Cortex of kidney (tissue), 1 donor: Measurements from ENCODE around the gene ATP2B2.
"Not testable (repeated sequence)": the region's sequence is repeated elsewhere in the genome, so short reads cannot be mapped to it uniquely, and the experiment has no call there.

Source experiments
- DNase-seq: peaks from one replicate; lab custom pipeline; 2025; lab: John Stamatoyannopoulos, UW

The ATP2B2 gene

DNA sequence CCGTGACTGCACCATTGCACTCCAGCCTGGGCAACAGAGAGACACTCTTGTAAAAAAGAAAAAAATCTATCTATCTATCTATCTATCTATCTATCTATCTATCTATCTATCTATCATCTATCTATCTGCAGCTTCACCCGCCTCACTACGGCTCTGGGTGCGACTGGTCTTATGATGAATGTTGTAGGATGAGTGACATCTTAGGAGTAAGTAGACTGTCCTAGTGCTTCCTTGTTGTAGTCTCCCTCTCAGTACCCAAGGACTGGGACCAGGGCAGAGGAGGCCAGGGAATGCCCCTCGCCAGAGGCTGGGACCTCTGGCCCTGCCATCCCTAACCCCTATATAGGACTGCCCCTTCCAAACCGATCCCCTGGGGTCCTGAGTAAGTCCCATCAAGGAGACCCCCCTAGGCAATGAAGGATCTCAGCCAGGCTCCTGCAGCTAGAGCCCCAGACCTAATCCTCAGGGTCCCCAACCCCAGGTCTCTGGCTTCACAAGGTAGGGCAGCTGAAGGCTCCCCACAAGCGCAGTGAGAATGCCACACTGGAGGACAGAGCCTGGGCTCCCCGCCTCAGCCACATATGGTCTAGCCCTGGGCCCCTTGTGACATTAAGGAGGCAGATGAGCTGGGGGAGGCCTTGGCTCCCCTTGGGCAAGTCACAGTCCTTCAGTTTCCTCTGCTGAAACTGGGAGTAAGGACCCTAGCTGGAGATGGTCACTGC is 183.6 kb downstream of the ATP2B2 start:
- no peak for DNase-seq

DNA sequence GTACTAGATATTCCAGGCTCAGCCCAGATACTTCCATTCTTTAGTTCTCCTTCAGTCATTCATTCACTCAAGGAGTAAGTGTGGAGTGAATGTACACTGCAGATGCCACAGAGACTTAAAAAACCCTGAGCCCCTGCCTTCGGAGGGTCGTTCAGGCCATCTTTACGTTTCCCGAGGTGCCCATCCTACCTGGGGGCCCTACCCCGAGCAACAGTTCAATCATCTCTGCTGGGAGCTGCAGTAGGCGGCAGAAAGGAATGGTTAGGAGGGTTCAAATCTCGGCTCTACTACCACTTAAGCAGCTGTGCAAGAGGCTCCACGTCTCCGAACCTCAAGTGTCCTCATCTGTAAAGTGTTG is 185.1 kb downstream of the ATP2B2 start:
- no peak for DNase-seq

DNA sequence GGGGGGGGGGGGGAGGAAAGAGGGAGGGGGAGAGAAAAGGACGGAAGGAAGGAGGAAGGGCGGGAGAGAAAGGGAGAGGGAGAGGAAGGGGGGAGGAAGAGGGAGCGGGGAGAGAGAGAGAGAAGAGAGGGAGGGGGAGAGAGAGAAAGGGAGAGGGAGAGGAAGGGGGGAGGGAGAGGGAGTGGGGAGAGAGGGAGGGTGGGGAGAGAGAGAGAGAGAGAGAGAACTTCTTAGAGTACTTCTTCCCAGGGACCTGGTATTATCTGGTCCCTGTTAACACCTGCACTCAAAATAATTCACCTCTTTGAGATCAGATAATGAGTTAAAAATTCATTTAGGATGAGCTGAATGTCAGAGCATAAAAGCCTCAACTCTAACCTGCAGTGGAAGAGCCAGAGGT is 185.6 kb downstream of the ATP2B2 start:
- DNase-seq, result no peak

DNA sequence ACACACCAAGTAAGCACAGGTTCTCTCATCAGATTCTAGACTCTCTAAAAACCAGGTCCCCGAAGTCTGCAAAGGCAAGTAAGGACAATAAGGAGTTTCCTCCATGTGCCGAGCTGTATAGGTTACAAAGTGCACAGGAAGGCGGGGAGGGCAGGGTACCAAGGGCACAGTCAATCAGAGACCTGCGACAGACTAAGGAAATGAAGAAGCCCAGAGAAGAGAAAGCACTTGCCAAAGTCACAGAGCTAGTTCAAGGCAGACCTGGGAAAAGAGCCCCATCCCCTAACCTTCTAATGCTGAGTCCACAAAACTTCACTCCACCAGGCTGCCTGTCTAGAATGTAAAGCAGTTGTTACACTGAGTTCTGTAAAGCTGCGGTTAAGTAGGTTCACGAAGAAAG is 186.1 kb downstream of the ATP2B2 start:
- DNase-seq, result no peak

DNA sequence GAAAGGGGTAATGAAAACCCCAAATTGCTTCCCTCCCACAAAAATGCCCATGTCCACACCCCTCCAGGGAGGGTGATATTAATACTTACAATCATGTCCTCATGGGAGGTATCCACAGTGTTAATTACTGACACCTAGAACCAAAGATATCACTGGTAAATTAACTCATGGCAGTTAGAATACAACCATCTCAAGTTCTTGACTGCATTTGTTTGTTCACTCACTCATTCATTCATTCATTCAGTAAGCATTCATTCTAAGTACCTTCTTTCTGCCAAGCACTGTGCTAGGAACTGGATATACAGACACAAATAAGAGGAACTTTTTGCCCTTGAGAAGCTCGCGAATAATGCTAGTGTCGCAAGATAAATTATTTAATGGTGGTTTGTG is 187.4 kb downstream of the ATP2B2 start:
- no peak for DNase-seq

DNA sequence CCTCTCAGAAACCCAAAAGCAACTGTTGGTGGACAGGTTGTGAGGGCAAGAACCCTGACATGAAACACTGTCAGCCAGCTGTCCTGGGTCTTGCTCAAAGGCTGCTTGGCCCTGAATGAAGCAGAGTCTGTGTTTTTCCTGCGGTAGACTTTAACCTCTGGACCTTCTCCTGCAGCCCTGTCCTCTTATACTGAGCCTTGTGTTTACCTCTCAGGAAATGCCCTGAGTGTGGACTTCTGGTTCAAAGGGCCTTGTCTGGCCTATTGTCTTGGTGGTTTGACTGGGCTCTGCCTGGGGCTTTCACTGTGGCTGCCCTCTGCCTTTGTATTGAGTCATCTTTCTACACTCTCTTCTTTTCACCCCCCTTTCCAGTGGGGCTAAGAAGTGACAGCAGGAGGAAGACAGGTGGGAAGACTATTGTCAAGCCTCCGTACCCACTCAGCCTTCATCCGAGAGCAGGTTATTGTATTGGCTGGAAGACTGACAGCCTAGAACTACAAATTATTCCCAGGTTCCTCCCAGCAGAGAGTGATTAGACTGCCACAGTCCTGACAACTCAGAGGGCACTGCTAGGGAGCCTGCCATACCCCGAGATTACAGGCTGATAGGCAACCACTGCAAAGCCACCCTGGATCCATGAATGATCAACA is 187.9 kb downstream of the ATP2B2 start:
- DNase-seq, result no peak

DNA sequence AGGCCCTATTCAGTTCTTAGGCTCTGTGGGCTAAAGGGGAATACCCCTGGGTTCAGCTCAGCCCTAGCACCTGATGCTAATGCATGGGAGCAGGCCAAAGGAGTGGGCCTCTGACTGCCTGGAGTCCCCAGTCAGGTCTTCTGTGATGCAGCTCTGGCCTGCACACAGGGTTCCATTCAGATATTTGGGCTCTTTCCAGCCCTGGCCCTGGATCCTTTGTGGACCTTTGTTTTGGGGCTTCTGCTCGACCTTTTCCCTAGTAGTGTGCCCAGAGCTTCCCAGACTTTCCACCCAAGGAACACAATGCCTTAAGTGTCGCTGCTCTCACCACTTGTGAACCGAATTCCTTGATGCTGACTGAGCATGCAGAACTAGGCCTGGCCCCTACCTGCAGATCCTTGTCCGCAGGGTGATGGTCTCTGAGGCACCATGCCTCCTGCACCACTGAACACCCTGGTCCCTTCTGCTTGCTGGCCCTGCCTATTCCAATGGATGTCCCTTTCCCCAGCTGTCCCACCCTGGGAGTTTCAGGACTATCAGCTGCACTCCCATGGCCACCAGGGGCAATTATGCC is 189.5 kb downstream of the ATP2B2 start:
- no peak for DNase-seq

DNA sequence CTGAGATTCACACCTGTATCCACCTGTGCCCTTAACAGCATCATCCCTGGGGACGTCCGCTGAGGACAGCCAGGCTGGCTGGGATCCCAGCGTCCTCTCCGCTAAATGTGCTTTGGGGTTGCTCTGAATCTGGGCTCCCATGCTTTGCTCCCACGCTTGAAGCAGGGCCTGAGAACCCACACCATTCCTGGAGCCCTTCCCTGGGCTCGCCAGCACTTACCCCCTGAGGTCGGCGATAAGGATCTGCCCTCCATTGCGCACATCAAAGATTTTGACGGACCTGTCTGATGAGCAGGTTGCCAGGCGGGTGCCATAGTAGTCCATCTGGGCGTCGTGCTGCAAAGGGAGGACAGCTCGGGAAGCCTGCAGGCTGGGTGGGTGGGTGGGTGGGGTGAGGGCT is 190.3 kb downstream of the ATP2B2 start:
- no peak for DNase-seq

DNA sequence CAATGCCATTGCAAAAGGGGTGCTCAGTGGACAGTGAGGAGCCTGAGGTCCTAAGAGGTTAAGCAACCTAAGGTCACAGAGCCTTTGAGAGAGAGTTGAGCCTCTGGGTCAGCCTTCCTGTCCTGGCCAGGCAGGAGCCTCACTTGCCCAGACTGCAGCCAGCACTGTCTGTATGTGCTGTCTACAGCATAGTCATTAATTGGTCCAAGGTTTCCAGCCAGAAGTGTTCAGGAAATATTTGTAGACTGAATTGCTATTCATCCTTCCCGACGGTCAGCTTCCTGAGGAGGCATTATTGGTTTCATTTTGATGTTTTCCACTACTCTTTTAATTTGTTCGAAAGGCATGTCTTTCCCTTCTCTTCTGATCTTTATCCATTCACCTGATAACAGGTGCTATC is 192.5 kb downstream of the ATP2B2 start:
- no peak for DNase-seq

DNA sequence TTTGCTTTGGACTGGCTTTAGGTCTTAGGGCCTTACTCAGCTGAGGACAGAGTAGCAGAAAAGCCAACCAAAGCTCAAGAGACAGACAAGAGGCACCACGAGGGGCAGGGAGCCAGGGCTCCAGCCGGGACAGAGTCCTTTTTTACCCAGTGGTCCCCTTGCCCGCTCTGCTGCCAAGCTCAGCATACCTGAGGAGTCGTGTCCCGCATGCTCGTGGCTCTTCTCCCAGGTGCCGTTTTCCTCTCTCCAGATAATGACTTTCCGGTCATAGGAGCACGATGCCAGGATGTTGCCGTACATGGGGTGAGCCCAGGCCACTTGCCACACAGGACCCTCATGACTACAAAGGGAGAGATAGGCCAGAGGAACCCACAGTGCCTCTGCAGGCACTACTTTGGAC is 193.0 kb downstream of the ATP2B2 start:
- DNase-seq, result no peak

DNA sequence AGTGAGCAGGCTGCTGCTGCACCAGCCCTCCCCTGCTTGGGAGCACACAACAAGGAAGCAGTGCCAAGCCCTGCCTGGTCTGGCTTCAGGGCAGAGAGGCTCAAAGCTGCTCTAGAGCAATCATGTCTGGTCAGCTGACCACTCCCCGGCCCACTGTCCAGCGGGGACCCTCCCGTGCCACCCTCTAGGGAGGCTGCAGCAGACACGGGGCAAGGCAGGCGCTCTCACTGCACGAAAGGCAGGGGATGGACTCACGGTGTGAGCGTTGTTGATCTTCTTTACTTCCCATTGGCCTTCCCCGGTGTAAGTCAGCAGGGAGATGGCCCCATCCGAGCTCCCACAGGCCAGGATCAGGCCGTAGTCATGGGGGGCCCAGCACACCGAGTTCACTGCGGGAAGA is 193.7 kb downstream of the ATP2B2 start:
- DNase-seq, result no peak

DNA sequence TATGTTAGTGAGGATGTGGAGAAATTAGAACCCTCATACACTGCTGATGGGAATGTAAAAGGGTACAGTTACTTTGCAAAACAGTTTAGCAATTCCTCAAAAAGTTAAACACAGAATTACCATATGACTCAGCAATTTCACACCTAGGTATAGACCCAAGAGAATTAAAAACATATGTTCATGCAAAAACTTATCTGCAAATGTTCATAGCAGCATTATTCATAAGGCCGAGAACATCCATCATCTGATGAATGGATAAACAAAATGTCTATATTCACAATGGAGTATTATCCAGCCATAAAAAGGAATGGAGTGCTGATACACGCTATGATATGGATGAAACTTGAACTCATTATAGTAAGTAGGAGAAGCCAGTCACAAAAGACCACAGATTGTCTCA is 194.8 kb downstream of the ATP2B2 start:
- no peak for DNase-seq

DNA sequence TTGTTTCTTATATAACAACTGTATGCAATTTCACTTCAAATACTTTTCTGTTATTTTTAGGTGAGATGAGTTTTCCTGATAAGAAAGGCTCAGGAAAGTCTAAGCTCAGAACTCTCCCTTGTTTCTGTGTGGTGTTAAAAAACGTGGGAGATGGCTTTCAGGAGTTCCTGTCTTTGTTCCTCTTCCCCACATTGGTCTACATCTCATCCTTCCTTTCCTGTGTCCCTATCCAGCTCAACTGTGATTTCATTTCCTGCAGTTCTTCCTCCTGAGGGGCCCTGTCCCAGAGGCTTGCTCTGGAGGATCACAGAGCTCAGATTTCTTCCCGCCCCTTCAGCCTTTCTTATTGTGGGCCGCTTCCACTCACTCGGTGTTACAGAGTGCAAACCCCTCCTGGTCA is 195.7 kb downstream of the ATP2B2 start:
- DNase-seq, result no peak

DNA sequence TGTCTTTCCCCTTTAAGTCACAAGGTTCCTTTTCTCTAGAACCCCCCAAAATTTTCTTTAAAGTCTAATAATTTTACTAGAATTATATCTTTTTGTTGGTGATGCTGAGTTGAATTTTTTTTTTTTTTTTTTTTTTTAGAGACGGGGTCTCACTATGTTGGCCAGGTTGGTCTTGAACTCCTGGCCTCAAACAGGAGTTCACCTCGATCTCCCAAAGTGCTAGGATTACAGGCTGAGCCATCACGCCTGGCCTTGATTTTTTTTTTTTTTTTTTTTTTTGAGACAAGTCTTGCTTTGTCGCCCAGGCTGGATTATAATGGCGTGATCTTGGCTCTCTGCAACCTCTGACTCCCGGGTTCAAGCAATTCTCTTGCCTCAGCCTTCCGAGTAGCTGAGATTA is 196.7 kb downstream of the ATP2B2 start:
- no peak for DNase-seq

DNA sequence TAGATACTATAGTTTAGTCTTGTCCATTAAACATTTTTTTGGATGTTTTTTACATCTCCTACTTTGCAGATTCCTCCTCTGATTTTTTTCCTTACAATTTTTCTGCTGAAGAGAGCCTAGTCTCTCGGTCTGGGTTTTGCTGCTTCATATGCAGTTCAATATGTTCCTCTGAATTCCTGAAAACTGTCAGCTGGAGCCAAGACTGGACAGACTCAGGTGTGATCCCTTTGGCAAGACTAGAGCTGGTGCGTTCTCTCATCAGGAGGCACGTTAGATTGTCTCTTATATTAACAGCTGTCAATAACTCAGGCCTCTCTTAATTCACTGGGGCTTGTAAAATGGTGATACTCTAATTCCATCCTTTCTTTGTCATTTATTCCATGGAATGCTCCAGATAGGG is 199.2 kb downstream of the ATP2B2 start:
- no peak for DNase-seq

DNA sequence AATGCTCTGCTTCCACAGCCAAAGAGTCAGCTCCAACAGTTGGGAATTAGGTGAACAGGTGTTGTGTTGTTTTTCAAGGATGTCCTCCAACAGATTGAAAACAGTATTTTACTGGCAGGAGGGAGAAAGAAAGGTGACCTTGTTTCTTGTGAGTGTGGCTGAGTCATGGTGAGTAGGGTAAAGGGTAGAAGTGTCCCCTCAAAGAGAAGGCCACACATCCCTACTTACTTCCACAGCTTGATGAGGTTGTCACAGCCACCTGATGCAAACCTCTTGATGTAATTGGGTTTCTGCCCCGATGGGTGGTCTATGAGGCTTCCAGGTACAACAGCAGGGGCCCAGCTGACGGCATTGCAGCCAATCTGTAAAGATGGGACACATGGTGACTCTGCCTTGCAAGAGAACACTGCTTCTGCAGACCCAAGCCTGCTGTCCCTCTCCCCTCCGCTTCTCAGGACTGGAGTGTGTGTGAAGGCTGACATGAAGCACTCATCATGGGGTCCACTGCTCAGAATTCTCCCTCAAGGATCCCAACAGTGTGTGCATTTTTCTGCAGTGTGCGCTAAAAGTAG is 200.0 kb downstream of the ATP2B2 start:
- DNase-seq, result no peak

DNA sequence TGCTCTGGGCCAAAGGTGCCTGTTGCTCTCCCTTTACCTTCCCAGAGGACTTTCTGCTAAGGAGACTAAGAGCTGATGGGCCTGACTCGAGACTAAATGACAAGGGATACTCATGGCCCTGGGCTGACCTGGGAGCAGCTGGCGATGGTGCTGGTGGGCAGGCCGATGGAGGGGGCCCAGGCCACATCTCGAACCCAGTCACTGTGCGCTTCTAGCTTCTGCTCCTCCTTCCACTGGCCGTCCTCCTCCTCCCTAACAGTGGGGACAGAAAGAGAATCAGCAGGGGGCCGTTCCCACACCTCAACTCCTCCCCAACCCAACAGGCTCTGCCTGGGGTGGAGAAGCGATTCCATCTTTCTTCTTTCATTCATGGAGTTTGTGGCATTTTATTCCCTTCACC is 200.5 kb downstream of the ATP2B2 start:
- no peak for DNase-seq

DNA sequence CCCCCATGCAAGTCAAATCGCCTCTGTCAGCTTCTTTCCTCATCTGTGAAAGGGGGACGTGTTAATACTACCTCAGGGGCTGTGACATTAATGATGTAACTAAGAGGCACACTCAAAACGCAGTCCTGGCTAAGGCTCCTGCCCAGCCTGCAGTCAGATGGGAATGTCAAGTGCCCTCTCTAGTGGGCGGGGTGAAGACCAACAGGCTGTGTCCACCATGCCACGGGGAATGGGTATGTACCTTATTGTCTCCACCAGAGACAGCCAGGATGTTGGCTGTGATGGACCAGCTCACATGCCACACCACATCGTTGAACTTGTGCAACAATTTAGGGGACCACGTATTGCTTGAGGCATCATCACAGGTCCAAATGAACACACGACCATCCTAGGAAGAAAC is 201.6 kb downstream of the ATP2B2 start:
- no peak for DNase-seq

DNA sequence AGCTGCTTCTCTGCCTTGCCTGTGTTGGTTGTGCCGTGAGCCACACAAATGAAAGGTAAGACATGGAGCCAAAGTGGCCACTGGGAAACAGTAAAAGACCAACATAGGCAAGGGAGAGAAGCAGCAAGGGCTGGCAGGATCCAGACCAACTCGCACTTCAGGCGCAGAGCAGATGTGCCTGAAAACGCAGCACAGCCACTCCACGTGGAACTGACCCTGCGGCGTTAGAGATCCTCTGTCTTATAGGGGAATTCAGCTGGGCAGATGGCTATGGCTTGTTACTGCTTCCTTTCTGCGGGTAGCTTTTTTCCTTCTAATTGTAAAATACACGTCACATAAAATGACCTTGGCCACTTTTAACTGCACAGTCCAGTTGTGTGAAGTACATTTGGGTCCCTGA is 202.3 kb downstream of the ATP2B2 start:
- DNase-seq, result no peak

DNA sequence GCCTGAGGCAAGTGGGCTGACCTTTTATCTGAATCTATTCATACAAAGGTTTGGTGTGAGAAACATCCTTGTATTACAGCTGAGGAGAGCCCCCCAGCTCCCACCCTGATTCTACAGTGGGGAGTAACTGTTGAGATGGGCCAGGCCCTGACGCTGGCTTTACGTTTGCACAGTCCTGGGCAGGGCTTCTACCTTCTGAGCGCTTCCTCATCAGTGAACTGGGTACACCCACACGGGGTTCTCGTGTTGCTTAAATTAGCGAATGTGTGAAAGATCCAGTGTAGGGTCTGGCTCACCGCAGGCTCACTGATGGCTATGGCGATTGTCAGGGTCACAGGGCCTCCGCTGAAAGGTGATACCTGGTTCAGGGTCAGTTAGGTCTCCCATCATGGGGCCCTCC is 205.3 kb downstream of the ATP2B2 start:
- no peak for DNase-seq

DNA sequence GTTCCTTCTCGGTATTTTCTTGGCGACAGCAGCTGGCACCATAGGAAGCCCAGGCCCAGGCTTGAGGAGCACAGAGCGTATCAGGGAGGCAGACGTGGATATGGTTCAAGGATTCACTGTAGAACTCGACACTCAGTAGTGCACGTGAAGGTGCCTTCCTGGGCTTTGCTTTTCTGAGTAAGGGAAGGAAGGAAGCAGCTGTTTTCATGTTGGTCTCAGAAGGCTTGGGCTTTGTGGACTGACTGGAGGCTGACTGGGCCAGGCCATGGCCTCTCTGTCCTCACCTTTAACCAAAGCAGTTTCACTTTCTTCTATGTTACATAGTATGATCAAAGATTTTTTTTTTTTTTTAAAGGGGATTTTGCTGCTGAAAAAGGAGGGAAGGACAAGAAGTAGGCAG is 205.7 kb downstream of the ATP2B2 start:
- no peak for DNase-seq

DNA sequence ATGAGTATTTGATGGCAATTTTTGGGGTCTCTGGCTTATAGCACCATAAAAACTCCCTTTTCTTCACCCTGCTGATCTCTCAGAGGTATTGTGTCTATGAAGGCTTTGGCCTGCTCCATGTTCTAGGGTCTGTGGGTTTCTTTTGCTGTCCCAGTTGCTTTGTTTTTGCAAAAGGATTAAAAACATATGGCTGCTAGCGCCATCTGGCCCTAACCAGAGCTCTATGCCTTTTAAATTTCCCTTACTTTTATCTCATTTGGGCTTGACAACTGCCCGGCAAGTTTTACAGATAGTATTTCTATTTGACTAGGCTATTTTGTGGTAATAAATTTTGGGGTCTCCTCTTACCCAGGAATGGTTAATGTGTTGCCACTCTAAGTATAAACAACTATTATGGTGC is 206.2 kb downstream of the ATP2B2 start:
- DNase-seq, result no peak

DNA sequence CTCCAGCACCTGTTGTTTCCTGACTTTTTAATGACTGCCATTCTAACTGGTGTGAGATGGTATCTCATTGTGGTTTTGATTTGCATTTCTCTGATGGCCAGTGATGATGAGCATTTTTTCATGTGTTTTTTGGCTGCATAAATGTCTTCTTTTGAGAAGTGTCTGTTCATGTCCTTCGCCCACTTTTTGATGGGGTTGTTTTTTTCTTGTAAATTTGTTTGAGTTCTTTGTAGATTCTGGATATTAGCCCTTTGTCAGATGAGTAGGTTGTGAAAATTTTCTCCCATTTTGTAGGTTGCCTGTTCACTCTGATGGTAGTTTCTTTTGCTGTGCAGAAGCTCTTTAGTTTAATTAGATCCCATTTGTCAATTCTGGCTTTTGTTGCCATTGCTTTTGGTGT is 207.3 kb downstream of the ATP2B2 start:
- not testable (repeated sequence) for DNase-seq
